Transverse colon (tissue), 4 donors: Measurements from ENCODE around the gene BMPR2. TPM values are rescaled to one million over a fixed set of nuclear protein-coding genes. Genes with fewer than 3 reads are reported as not detected.

ENCODE experiments used
- DNase-seq: peaks from one replicate; pipeline ENCODE4 v3.0.0-alpha.2; 2019
- H3K27ac ChIP-seq, 4 donors: fragments of 200-600 bp; sonication (generic); 2 replicates each; pipeline ENCODE4 v1.5.1; 2016 to 2018; ENCODE audit warnings: inconsistent platforms in 4 of 4
- H3K27me3 ChIP-seq: fragments of 200-600 bp; sonication (generic); 2 replicates; pipeline ENCODE4 v1.5.1; 2017; ENCODE audit warnings: inconsistent platforms
- H3K36me3 ChIP-seq, 4 donors: fragments of 200-600 bp; sonication (generic); 2 replicates each; pipeline ENCODE4 v1.5.1; 2017 to 2019; ENCODE audit warnings: inconsistent platforms in 4 of 4
- H3K4me1 ChIP-seq, 4 donors: fragments of 200-600 bp; sonication (generic); 2 replicates each; pipeline ENCODE4 v1.5.1; 2017 to 2020; ENCODE audit warnings: inconsistent platforms in 4 of 4
- H3K4me3 ChIP-seq, 4 donors: fragments of 200-600 bp; sonication (generic); 1 replicate in 1 of 4; 2 replicates in 3 of 4; pipeline versions ENCODE4 v1.5.1 to v1.6.1; 2017 to 2019; ENCODE audit warnings: inconsistent platforms in 4 of 4
- H3K9me3 ChIP-seq, 2 donors: fragments of 200-600 bp; sonication (generic); 2 replicates each; pipeline ENCODE4 v1.5.1; 2017 to 2019; ENCODE audit warnings: inconsistent platforms in 2 of 2
- CTCF ChIP-seq, 5 experiments: fragments of 200-600 bp in 3 of 5; fragments of 450-650 bp in 2 of 5; sonication (generic) in 3 of 5; IDR thresholded peaks; 1 replicate in 2 of 5; 2 replicates in 3 of 5; pipeline ENCODE4 v1.5.1; 2016 to 2017; ENCODE audit warnings: antibody characterized with exemption in 5 of 5, inconsistent platforms in 3 of 5, mild to moderate bottlenecking in 2 of 5, moderate library complexity in 1 of 5
- EP300 ChIP-seq: sonication (generic); formaldehyde crosslinking; IDR thresholded peaks from one replicate; pipeline ENCODE4 v1.6.1; 2017; ENCODE audit warnings: antibody characterized with exemption, low read depth
- POLR2A ChIP-seq: fragments of 450-650 bp; IDR thresholded peaks from one replicate; pipeline ENCODE4 v1.6.1; 2016; ENCODE audit warnings: antibody characterized with exemption, mild to moderate bottlenecking, moderate library complexity
- POLR2AphosphoS5 ChIP-seq, 3 donors: sonication (generic); formaldehyde crosslinking; IDR thresholded peaks; one replicate each; pipeline ENCODE4 v1.6.1; 2016; ENCODE audit warnings: antibody characterized with exemption in 3 of 3
- WGBS, 2 donors: methylation state at CpG; one replicate each; pipeline ENCODE4 v1.1.5; 2018; ENCODE audit warnings: low coverage in 1 of 2; 5-methylcytosine and 5-hydroxymethylcytosine counted together
- in situ Hi-C, 4 donors: fragments of 200-750 bp; cut with MboI; loops; one replicate each; pipeline versions ENCODE4 v1.15.0 to v1.15.1; 2017; ENCODE audit warnings: low sequenced_read_pairs in 3 of 4, low pct_ligation_motif_present in 1 of 4, low pct_unique_long_range_greater_than_20kb in 1 of 4
- intact Hi-C: fragments of 100-400 bp; cut with DNase I; formaldehyde crosslinking; loops from one replicate; pipeline ENCODE4 v1.15.1; 2023; ENCODE audit warnings: low total_unique reads
- total RNA-seq, 4 donors: library from RNA; depleted of rRNA; stranded (reverse); fragments of >200 nt; gene quantifications; one replicate each; pipeline ENCODE4 v1.1.0, GENCODE V29; 2016

The BMPR2 gene
- total RNA-seq, 4 donors from 2014 or later = 16.5 to 40.5 (median 26.5) TPM

- peaks cover 0 to under 1% (median 0%) of the 10 kb centered on the region in 4 donors for H3K36me3 ChIP-seq
- H3K4me1 ChIP-seq = no peaks in the 10 kb centered on the region
- TF ChIP-seq EP300 (no peak), POLR2AphosphoS5 (IDR thresholded peaks at IDR 0.05) (no peak)
- DNase-seq = no peak
- no peaks in the 10 kb centered on the region for H3K9me3 ChIP-seq
- no peak overlapping the region for H3K27ac ChIP-seq
- intact Hi-C loops (no loop called here), in situ Hi-C loops (no loop called here)
- no peak overlapping the region for H3K4me3 ChIP-seq
- 72 to 80% methylated on average over 2 of the region's 2 CpGs for WGBS, 2 donors
- H3K27me3 ChIP-seq = no peaks in the 10 kb centered on the region
Measured at GRCh38 chr2:202508686-202509085, 132.6 kb downstream of the BMPR2 start.

- Histone ChIP-seq H3K27ac (no peak overlapping the region), H3K36me3 (peaks cover 0 to 21% (median 7%) of the 10 kb centered on the region in 4 donors), H3K9me3 (no peaks in the 10 kb centered on the region), H3K4me1 (no peaks in the 10 kb centered on the region), H3K4me3 (no peak overlapping the region), H3K27me3 (no peaks in the 10 kb centered on the region)
- in situ Hi-C loops = no loop called here
- DNase-seq = no peak
- intact Hi-C loops = no loop called here
- TF ChIP-seq CTCF (IDR thresholded peaks at IDR 0.05) = no peak
- TF ChIP-seq EP300 = no peak
- no peak for TF ChIP-seq POLR2A
- no peak for TF ChIP-seq POLR2AphosphoS5 (IDR thresholded peaks at IDR 0.05)
- 87 to 90% methylated on average over 3 of the region's 3 CpGs for WGBS, 2 donors
Measured at GRCh38 chr2:202510911-202511310, 134.8 kb downstream of the BMPR2 start.

GRCh38 chr2:202512176-202512575 is 136.0 kb downstream of the BMPR2 start:
- 88 to 96% methylated on average over 2 of the region's 2 CpGs for WGBS, 2 donors
- Histone ChIP-seq H3K4me3 (no peak overlapping the region), H3K27me3 (no peaks in the 10 kb centered on the region), H3K9me3 (no peaks in the 10 kb centered on the region), H3K4me1 (no peaks in the 10 kb centered on the region), H3K27ac (no peak overlapping the region), H3K36me3 (peaks cover 0 to 27% (median 7%) of the 10 kb centered on the region in 4 donors)
- no peak for TF ChIP-seq POLR2AphosphoS5 (IDR thresholded peaks at IDR 0.05)
- no peak for TF ChIP-seq CTCF (IDR thresholded peaks at IDR 0.05)
- no peak for TF ChIP-seq EP300
- no peak for TF ChIP-seq POLR2A
- in situ Hi-C loops (no loop called here), intact Hi-C loops (no loop called here)
- DNase-seq = no peak

GRCh38 chr2:202514732-202515131 is 138.6 kb downstream of the BMPR2 start:
- Histone ChIP-seq H3K4me3 (no peak overlapping the region), H3K27ac (no peak overlapping the region), H3K36me3 (peaks cover 0 to 42% (median 13%) of the 10 kb centered on the region in 4 donors), H3K9me3 (no peaks in the 10 kb centered on the region), H3K4me1 (no peaks in the 10 kb centered on the region), H3K27me3 (no peaks in the 10 kb centered on the region)
- intact Hi-C loops = no loop called here
- TF ChIP-seq EP300 = no peak
- TF ChIP-seq POLR2AphosphoS5 (IDR thresholded peaks at IDR 0.05) = no peak
- no peak for TF ChIP-seq CTCF (IDR thresholded peaks at IDR 0.05)
- no peak for TF ChIP-seq POLR2A
- WGBS, 2 donors = 71 to 86% methylated on average over 3 of the region's 3 CpGs
- in situ Hi-C loops = no loop called here
- DNase-seq = no peak

- 89 to 93% methylated on average over 1 of the region's 1 CpG for WGBS, 2 donors
- no peaks in the 10 kb centered on the region for H3K4me1 ChIP-seq
- no peak overlapping the region for H3K4me3 ChIP-seq
- no peaks in the 10 kb centered on the region for H3K27me3 ChIP-seq
- DNase-seq = no peak
- TF ChIP-seq CTCF (IDR thresholded peaks at IDR 0.05) = no peak
- in situ Hi-C loops (no loop called here), intact Hi-C loops (no loop called here)
- H3K36me3 ChIP-seq = peaks cover 0 to 57% (median 18%) of the 10 kb centered on the region in 4 donors
- H3K27ac ChIP-seq = no peak overlapping the region
- H3K9me3 ChIP-seq = no peaks in the 10 kb centered on the region
Measured at GRCh38 chr2:202519453-202519852, 143.3 kb downstream of the BMPR2 start.
